Chondrocyte (in vitro differentiated cells): Measurements from ENCODE around the gene NCR3LG1. TPM values are rescaled to one million over a fixed set of nuclear protein-coding genes. Genes with fewer than 3 reads are reported as not detected.

Experiments used
- DNase-seq: peaks from one replicate; pipeline ENCODE4 v3.0.0; 2021; ENCODE audit warnings: mixed read lengths, low spot score
- H3K27ac Mint-ChIP-seq: one replicate; pipeline ENCODE4 v1.8.0; 2021; ENCODE audit warnings: mild to moderate bottlenecking, moderate library complexity, mixed read lengths; ENCODE audit not compliant: unreplicated experiment
- H3K27me3 Mint-ChIP-seq: 2 replicates; pipeline ENCODE4 v1.8.0; 2021; ENCODE audit warnings: low read depth, mixed read lengths
- H3K36me3 Mint-ChIP-seq: 2 replicates; pipeline ENCODE4 v1.8.0; 2021; ENCODE audit warnings: low read depth, mixed read lengths
- H3K4me1 Mint-ChIP-seq: 2 replicates; pipeline ENCODE4 v1.8.0; 2021; ENCODE audit warnings: low read depth, mild to moderate bottlenecking, mixed read lengths
- H3K4me3 Mint-ChIP-seq: one replicate; pipeline ENCODE4 v1.8.0; 2021; ENCODE audit warnings: mild to moderate bottlenecking, moderate library complexity, mixed read lengths; ENCODE audit not compliant: unreplicated experiment
- H3K9me3 Mint-ChIP-seq: 2 replicates; pipeline ENCODE4 v1.8.0; 2021; ENCODE audit warnings: low read depth, mixed read lengths
- CTCF ChIP-seq: fragments of 200-600 bp; sonication (generic); IDR thresholded peaks from 2 replicates; pipeline ENCODE4 v1.5.0; 2021; ENCODE audit warnings: antibody characterized with exemption, mild to moderate bottlenecking, moderate library complexity
- total RNA-seq: library from RNA; stranded (reverse); gene quantifications from 3 replicates; pipeline ENCODE4 v1.2.1, GENCODE V29; 2021

Gene NCR3LG1
- total RNA-seq, 1 donor from 2014 or later: 9.4 TPM

- Mint-ChIP-seq H3K27ac (no peak overlapping the region), H3K36me3 (peaks cover 46% of the 10 kb centered on the region), H3K4me3 (no peak overlapping the region), H3K27me3 (no peaks in the 10 kb centered on the region), H3K9me3 (peaks cover 33% of the 10 kb centered on the region), H3K4me1 (no peaks in the 10 kb centered on the region)
- TF ChIP-seq CTCF: no peak
- no peak for DNase-seq
Measured at GRCh38 chr11:17366495-17366894, 14.9 kb downstream of the NCR3LG1 start.

GRCh38 chr11:17368551-17368950, 17.0 kb downstream of the NCR3LG1 start:
- DNase-seq: no peak
- no peaks in the 10 kb centered on the region for H3K27me3 Mint-ChIP-seq
- H3K4me3 Mint-ChIP-seq: no peak overlapping the region
- H3K4me1 Mint-ChIP-seq: no peaks in the 10 kb centered on the region
- no peak for TF ChIP-seq CTCF
- peaks cover 51% of the 10 kb centered on the region for H3K9me3 Mint-ChIP-seq
- H3K27ac Mint-ChIP-seq: no peak overlapping the region
- peaks cover 65% of the 10 kb centered on the region for H3K36me3 Mint-ChIP-seq

- Mint-ChIP-seq H3K27me3 (no peaks in the 10 kb centered on the region), H3K4me1 (no peaks in the 10 kb centered on the region), H3K9me3 (peaks cover 53% of the 10 kb centered on the region), H3K36me3 (peaks cover 66% of the 10 kb centered on the region), H3K27ac (no peak overlapping the region), H3K4me3 (no peak overlapping the region)
- DNase-seq: no peak
- TF ChIP-seq CTCF: no peak
Measured at GRCh38 chr11:17369094-17369493, 17.5 kb downstream of the NCR3LG1 start.

- no peaks in the 10 kb centered on the region for H3K27me3 Mint-ChIP-seq
- peaks cover 68% of the 10 kb centered on the region for H3K36me3 Mint-ChIP-seq
- DNase-seq: no peak
- no peak overlapping the region for H3K4me3 Mint-ChIP-seq
- H3K4me1 Mint-ChIP-seq: no peaks in the 10 kb centered on the region
- no peak overlapping the region for H3K27ac Mint-ChIP-seq
- peaks cover 56% of the 10 kb centered on the region for H3K9me3 Mint-ChIP-seq
- no peak for TF ChIP-seq CTCF
Measured at GRCh38 chr11:17369684-17370243, 18.2 kb downstream of the NCR3LG1 start.

- no peaks in the 10 kb centered on the region for H3K27me3 Mint-ChIP-seq
- no peak overlapping the region for H3K4me3 Mint-ChIP-seq
- no peak overlapping the region for H3K27ac Mint-ChIP-seq
- DNase-seq: no peak
- no peak for TF ChIP-seq CTCF
- H3K9me3 Mint-ChIP-seq: peaks cover 60% of the 10 kb centered on the region
- H3K36me3 Mint-ChIP-seq: peaks cover 70% of the 10 kb centered on the region
- H3K4me1 Mint-ChIP-seq: no peaks in the 10 kb centered on the region
Measured at GRCh38 chr11:17371614-17372013, 20.0 kb downstream of the NCR3LG1 start.
